Stimulated activated CD4-positive, alpha-beta T cell treated with anti-CD3 and anti-CD28 coated beads, Interleukin-1b, Interleukin-23, amount 100 ng/mL, for 1 hour (primary cell): ENCODE measurements around the gene ASAP2.

Experiments used
- DNase-seq, 2 donors: peaks; one replicate each; pipeline ENCODE4 v3.0.0-alpha.2; 2020; ENCODE audit warnings: low read depth in 2 of 2

ASAP2 gene

GRCh38 chr2:9274701-9275343, 68.2 kb downstream of the ASAP2 start:
- DNase-seq: no peak

- no peak for DNase-seq
These were observed 68.8 kb downstream of the ASAP2 start for GRCh38 chr2:9275399-9275798.

- DNase-seq: no peak
These were observed 69.5 kb downstream of the ASAP2 start for GRCh38 chr2:9276074-9276473.

- no peak for DNase-seq
These were observed 70.4 kb downstream of the ASAP2 start for GRCh38 chr2:9276901-9277451.

GRCh38 chr2:9278439-9278838, 71.8 kb downstream of the ASAP2 start:
- DNase-seq: no peak

- DNase-seq: no peak
These were observed 72.8 kb downstream of the ASAP2 start for GRCh38 chr2:9279426-9279825.

GRCh38 chr2:9280224-9280623, 73.6 kb downstream of the ASAP2 start:
- DNase-seq: no peak

GRCh38 chr2:9281145-9281544, 74.5 kb downstream of the ASAP2 start:
- DNase-seq: no peak

GRCh38 chr2:9282128-9283112, 75.8 kb downstream of the ASAP2 start:
- no peak for DNase-seq

GRCh38 chr2:9284521-9285297, 78.1 kb downstream of the ASAP2 start:
- DNase-seq: no peak

- DNase-seq: no peak
These were observed 78.8 kb downstream of the ASAP2 start for GRCh38 chr2:9285385-9285920.

GRCh38 chr2:9285921-9286320, 79.3 kb downstream of the ASAP2 start:
- no peak for DNase-seq

- DNase-seq: no peak
These were observed 80.2 kb downstream of the ASAP2 start for GRCh38 chr2:9286554-9287399.

- no peak for DNase-seq
These were observed 80.9 kb downstream of the ASAP2 start for GRCh38 chr2:9287400-9288045.

- no peak for DNase-seq
These were observed 81.6 kb downstream of the ASAP2 start for GRCh38 chr2:9288233-9288632.

GRCh38 chr2:9288681-9289338, 82.2 kb downstream of the ASAP2 start:
- DNase-seq: no peak

GRCh38 chr2:9291331-9291730, 84.7 kb downstream of the ASAP2 start:
- DNase-seq: no peak

- no peak for DNase-seq
These were observed 85.3 kb downstream of the ASAP2 start for GRCh38 chr2:9291866-9292265.

- no peak for DNase-seq
These were observed 85.8 kb downstream of the ASAP2 start for GRCh38 chr2:9292426-9292825.

GRCh38 chr2:9294764-9295163, 88.2 kb downstream of the ASAP2 start:
- no peak for DNase-seq
